Nucleus accumbens (tissue), 56 donors: ENCODE measurements around the gene RREB1.
A peak's percentile ranks its signal among the peaks of the same experiment; 100 is the strongest.

Experiments used
- DNase-seq, 56 donors: peaks; one replicate each; lab custom pipeline; 2025; lab: John Stamatoyannopoulos, UW

Gene RREB1

DNA sequence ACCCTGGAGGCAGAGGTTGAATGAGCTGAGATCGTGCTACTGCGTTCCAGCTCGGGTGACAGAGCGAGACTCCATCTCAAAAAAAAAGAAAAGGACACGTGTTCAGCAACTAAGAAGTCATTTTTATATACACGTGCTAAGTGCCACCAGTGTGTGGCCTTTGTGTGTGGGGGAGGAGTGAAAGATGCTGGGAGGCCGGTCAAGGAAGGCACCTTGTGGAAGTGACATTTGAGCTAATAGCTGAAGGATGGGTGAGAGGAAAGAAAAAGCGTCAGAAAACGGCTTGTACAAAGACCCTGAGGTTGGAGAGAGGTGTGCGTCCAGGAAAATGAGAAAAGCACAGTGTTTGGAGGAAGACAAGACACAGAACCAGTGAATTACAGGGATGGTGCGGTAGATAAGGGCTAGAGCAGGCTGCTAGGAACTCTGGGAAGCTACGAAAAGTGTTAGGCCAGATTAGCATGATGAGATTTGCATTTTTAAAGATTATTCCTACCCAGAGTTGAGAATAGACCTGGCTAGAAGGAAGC, 11.6 kb downstream of the RREB1 start:
- no peak for DNase-seq

- DNase-seq = no peak
Measured at GRCh38 chr6:7121700-7122241, 14.0 kb downstream of the RREB1 start.

DNA sequence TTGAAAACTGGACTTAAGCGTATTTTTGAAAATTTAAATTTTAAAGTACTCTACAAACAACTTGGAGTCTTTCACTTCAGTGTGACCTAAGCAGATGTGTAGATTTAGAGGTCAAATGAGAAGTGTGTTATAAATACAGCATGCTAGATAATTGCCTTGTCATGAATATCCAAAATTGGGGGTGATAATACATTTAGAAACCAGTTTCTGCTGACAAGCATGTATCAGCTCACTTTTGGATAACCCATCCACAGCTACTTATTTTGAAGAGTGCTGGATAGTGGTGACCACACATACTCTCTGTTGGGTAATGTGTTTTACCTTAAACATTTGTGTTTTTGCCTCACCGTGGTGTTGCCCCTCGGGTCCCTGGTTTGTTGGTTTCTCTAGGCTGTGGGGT, 14.9 kb downstream of the RREB1 start:
- DNase-seq = no peak

DNA sequence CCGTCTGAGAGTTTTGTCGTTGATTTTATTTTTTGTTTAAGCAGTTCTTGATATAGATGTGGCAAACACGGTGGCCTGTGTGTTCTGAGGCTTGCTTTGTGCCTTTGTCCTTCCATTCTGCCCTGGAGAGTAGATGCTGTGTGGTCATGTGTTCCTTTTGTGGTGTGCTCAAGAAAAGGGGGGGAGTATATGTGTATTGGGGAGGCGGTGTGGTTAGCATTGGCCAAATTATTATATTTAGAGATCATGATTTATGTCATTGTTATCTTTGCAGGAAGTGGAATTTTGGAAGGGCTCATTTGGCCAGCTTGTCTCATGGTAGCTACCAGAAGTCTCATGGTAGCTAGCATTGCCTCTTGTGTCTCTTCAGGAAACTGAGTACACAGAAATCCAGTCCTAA, 16.4 kb downstream of the RREB1 start:
- DNase-seq = no peak

GRCh38 chr6:7124636-7125035, 16.9 kb downstream of the RREB1 start:
- DNase-seq = no peak

DNA sequence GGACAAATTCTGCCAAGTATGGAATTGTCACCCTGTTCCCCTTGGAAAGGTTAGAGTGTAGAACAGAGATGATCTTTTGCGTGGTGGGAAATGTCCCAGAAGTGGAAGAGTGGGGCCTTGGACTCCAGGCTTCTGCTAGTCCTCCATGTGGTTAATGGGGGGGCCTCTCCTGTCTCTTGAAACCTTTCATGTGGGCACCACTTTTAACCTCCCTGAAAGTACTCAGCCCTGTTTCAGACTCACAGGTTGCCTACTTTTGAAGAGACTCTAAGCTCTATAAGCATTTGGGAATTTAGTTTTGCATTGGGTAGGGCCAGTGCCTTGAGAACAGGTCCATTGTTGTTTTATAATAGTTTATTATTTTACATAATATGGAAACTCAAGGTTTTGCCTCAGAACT, 17.5 kb downstream of the RREB1 start:
- no peak for DNase-seq

GRCh38 chr6:7126754-7127153, 19.0 kb downstream of the RREB1 start:
- DNase-seq = no peak

GRCh38 chr6:7127680-7128079, 19.9 kb downstream of the RREB1 start:
- DNase-seq = no peak

DNA sequence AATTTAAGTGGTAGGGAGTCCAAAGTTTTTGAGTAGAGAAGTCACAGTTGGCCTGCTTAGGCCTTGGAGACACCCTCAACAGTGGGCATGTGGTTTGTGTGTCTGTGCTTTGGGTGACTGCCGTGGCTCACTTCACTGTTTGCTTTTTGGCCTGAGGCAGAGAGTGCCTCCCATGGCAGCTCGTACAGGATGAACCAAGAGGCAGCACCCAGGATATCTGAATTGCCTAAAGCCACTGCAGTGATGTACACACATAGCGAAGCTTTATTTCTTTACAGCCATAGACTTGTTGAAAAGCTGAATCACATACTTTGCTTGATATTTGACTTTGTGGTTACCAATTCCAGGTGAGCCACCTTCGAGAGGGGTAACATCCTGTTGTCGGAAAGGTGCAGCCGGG, 21.6 kb downstream of the RREB1 start:
- no peak for DNase-seq

- DNase-seq = peak in 1 of 56 donors; percentile 28
Measured at GRCh38 chr6:7129784-7130569, 22.2 kb downstream of the RREB1 start.

DNA sequence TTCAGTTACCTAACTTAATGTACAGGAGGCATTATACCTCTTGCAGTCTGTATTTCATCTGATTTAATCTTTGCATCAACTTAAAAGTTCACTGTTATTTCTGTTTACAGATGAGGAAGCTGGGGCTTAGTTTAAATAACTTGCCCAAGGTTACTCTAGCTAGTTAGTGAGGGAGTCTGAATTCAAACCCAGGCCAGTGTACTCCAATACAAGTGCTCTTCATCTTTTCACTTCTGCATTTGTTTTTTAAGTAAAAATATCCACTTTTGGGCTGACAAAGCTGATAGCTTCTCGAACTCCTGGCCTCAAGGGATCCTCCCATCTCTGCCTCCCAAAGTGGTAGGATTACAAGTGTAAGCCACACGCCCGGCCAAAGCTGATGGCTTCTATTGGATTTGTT, 23.6 kb downstream of the RREB1 start:
- no peak for DNase-seq

DNA sequence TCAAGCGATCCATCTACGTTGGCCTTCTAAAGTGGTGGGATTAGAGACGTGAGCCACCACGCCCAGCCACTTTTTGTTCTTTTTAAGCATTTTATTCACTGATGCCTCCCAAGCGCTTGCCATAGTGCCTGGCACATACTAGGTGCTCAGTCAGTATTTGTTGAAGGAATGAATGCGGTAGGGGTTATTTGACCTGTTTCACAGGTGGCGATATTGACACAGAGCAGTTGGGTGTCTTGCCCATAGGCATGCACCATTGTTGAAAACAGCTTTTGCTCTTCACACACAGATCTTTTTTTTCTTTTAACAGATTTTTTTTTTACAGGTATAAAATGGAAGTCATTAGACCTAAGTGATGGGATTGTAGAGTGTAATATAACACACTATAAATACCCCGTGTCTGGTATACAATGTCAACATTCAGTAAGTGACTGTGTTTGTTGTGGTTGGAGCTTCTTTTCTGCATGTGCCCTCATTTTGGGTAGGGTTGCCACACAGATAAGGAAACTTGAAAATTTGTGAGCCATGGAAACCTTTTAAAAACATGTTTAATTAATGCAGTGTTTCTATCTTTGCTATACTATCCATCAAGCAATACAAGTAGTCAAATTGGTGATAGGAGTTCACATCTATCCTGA, 24.8 kb downstream of the RREB1 start:
- DNase-seq = no peak

GRCh38 chr6:7134999-7135745, 27.4 kb downstream of the RREB1 start:
- DNase-seq = no peak

- no peak for DNase-seq
Measured at GRCh38 chr6:7135755-7136154, 28.0 kb downstream of the RREB1 start.

DNA sequence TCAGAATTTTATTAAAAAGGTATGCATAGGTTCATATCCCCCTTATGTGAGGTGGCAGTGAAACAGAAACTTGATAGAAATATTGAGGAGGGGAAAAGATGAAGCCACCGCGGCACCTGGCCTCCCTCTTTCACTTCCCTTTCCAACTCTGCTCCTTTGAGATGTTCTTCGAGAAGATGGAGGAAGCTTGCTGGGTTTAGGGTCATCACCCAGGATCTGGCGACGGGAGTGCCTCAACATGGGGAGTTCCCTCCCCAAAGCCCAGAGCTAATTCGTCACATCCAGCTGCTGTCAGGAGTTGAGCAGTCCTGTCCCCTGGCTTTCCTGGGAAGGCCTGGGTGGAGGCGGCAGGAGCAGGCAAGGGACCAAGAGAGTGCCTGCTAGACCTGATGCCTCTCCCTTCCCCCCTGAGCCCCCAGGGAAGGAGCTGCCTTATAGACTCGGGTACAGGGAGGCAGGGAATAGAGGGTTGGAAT, 29.1 kb downstream of the RREB1 start:
- no peak for DNase-seq

DNA sequence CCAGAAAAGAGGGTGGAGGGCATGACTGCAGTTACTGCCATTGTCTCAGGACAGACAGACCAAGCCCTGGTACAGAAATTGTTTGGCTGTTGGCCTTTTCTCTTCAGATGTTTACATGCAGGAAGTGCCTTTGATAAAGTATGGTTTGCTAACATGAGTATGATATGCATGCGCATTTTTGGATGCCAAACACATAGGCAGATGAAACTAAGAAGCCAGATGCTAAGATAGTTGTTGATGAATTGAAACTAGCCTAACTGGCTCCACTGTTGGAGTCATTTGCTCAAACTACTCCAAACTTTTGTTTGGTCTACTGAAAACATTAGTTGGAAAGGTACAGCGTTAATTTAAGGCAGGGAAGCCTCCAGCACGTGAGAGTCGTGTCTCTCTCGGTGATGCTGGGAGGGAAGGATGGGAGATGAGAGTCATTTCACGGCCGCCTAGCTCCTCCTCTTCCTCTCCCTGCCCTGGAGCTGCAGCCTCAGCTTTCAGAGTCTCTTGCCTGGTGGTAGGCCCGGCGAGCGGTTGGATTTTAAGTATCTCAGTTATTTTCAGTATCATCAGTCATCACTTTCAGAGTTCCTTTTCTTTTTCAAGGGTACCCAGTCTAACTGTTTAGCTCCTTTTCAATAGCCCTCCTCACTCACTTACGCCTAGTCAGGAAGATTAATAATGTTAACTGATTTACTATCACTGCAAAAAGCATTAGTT, 29.7 kb downstream of the RREB1 start:
- DNase-seq = peak in 2 of 56 donors; percentile 20 to 37

DNA sequence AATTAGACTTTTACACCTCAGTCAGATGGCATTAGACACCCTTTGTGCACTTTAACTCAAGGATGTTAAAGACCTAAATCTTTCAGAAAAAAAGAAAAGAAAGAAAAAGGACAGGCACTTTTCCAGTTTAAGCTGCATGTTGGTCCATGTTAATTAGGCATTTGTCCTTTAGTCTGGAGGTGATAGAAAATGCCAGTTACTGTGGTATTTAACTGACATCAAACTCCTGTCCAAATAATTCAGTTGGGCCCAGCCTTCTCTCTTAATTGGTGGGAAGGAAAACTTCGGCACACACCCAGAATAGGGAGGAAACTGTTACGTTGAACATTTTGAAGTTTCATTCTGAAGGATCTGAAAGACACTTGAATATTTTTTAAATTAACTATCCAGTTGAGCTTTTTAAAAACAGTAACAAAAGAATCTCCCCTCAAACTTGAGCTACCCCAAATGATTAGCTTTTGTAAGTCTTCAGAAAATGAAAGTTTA, 30.3 kb downstream of the RREB1 start:
- no peak for DNase-seq

- DNase-seq = no peak
Measured at GRCh38 chr6:7138921-7139358, 31.2 kb downstream of the RREB1 start.

DNA sequence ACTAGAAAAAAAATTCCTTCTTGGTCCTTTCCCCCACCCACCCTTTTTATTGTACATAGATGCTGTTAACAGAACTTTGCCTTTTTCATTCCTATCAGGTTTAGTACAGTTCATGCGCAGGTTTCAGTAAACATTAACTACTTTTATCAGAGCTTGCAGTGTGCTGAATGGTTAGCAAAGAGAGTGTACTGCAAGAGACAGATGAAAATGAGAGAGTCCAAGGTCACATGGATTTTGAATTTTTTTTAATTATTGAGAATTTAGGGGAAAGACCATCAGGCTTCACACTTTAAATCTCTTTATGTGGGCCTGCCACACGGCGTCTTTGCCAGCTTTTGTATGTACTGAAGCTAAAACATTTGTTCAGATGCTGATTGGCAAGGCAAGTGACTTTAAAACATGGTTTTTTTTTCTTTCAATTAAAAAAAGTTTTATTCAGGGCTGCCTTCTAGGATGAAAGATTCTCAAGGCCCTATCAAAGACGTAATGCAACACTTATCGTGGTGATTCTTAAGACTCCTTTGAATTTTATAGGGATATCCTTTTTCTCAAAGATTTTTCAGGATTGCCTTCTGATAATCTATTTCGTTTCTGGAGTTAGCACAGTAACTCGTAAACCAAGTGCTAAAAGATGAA, 32.2 kb downstream of the RREB1 start:
- DNase-seq = no peak
